IMR-90 (cell line): ENCODE results near the gene FBXO28.

ENCODE experiments used
- BHLHE40 ChIP-seq: fragments of 150-350 bp; IDR thresholded peaks from 2 replicates; pipeline ENCODE4 v1.6.1; 2016; ENCODE audit warnings: mild to moderate bottlenecking, low read depth, low read length
- CEBPB ChIP-seq: IDR thresholded peaks from 2 replicates; pipeline ENCODE4 v1.6.1; 2012; ENCODE audit warnings: low read depth, low read length, improper control_type of control experiment
- FOS ChIP-seq: fragments of 150-350 bp; IDR thresholded peaks from 2 replicates; pipeline ENCODE4 v1.6.1; 2016; ENCODE audit warnings: low read depth, low read length
- MXI1 ChIP-seq: IDR thresholded peaks from 2 replicates; pipeline ENCODE4 v1.6.1; 2012; ENCODE audit warnings: low read depth, mild to moderate bottlenecking, low read length, moderate library complexity, borderline replicate concordance
- POLR2A ChIP-seq: IDR thresholded peaks from 2 replicates; pipeline ENCODE4 v1.6.1; 2012; ENCODE audit warnings: mild to moderate bottlenecking, low read depth, low read length
- RAD21 ChIP-seq: IDR thresholded peaks from 2 replicates; pipeline ENCODE4 v1.6.1; 2012; ENCODE audit warnings: low read length, improper control_type of control experiment
- RFX5 ChIP-seq: IDR thresholded peaks from 2 replicates; pipeline ENCODE4 v1.8.0; 2012; ENCODE audit warnings: low read depth, mild to moderate bottlenecking, low read length, moderate library complexity
- SMC3 ChIP-seq: fragments of 150-350 bp; IDR thresholded peaks from 2 replicates; pipeline ENCODE4 v1.6.1; 2016; ENCODE audit warnings: low read depth, mild to moderate bottlenecking, antibody characterized with exemption, low read length, moderate library complexity
- TF ChIP-seq, protein P1 (sequence below): conservative IDR thresholded peaks from 2 replicates; pipeline ENCODE4 v1.5.1; 2012; ENCODE audit warnings: mild to moderate bottlenecking, low read depth, low read length, improper control_type of control experiment

DNA sequence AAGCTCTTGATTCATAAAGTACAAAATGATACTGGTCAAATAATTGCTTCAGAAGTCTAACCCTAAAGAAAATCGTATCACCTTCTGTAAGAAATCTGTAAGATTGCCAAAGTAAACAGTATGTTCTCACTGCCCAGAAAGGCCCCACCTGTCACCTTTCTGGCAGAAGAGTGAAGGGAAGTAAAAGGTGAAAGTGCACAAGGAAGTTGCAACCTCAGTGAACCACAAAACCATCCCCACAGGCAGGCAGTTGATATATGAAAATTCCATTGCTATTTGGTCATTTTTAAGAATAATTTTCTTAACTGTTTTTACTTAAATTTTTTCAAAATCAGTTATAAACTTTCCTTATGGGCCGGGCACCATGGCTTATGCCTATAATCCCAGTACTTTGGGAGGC, 48.5 kb upstream of the FBXO28 start:
- no peak for TF ChIP-seq POLR2A
- TF ChIP-seq, protein P1, sequence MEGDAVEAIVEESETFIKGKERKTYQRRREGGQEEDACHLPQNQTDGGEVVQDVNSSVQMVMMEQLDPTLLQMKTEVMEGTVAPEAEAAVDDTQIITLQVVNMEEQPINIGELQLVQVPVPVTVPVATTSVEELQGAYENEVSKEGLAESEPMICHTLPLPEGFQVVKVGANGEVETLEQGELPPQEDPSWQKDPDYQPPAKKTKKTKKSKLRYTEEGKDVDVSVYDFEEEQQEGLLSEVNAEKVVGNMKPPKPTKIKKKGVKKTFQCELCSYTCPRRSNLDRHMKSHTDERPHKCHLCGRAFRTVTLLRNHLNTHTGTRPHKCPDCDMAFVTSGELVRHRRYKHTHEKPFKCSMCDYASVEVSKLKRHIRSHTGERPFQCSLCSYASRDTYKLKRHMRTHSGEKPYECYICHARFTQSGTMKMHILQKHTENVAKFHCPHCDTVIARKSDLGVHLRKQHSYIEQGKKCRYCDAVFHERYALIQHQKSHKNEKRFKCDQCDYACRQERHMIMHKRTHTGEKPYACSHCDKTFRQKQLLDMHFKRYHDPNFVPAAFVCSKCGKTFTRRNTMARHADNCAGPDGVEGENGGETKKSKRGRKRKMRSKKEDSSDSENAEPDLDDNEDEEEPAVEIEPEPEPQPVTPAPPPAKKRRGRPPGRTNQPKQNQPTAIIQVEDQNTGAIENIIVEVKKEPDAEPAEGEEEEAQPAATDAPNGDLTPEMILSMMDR, result no peak
- TF ChIP-seq MXI1, result no peak
- no peak for TF ChIP-seq BHLHE40
- no peak for TF ChIP-seq SMC3
- TF ChIP-seq CEBPB, result peak; percentile 50; the same call in 1 of the 2 replicates
- no peak for TF ChIP-seq FOS
- TF ChIP-seq RFX5, result no peak
- no peak for TF ChIP-seq RAD21
